CD4-positive, alpha-beta T cell treated with Interleukin-17A for 1 hour (primary cell): Measurements from ENCODE around the gene STK40.

Experiments
- DNase-seq: peaks from one replicate; pipeline ENCODE4 v3.0.0-alpha.2; 2020

Gene STK40

GRCh38 chr1:36306210-36306901 lies 79.4 kb downstream of the STK40 start, which contains the start of gene SH3D21:
Gene SH3D21, plus strand, starts transcription at chr1:36306368. Its CDS starts 53 bp downstream, at chr1:36306421.
- peak; percentile 63 for DNase-seq

- no peak for DNase-seq
Observed at GRCh38 chr1:36305915-36306209, 79.9 kb downstream of the STK40 start.

DNA sequence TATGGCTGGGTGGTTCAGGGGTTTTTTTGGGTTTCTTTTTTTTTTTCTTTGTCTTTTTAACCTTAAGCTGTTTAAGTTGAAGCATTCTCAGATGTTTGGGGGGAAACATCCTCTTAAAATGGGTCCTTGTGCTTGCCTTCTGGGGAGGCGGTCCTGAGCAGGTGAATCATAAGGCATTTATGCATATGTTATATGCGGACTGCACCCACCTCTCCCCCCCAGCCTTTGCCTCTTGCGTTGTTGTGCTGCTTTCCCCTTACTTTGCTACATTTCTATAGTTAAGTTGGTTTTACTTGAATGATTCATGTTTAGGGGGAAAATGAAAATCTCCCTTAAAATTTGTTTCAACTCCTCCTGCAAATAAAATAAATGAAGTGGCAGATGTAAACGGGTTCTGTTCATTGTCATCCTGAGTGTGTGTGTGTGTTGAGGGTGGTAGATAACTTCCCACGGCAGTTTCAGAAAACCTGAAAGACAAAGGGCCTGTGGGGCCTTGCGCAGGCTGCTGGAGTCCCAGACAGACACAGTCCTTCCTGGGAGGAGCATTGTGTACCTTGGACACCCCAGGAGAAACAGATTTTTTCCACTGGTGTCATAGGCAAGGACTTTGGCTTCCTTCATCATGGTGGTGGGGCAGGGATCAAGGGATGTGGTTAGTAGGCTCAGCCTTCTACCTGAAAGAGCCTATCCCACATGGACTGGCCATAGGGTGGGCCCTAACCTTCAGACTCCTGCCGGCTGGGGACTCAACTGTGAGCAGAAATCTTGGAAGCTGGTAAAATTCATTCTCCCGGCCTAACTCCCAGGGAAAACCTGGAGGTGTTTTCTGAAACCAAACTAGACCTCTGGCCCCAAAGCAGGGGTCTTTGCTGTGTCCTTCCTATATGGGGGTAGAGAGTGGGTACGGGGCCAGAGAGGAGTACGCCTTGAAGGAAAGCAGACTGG lies 80.5 kb downstream of the STK40 start:
- no peak for DNase-seq

- DNase-seq: no peak
Observed at GRCh38 chr1:36304521-36304920, 81.2 kb downstream of the STK40 start.

DNA sequence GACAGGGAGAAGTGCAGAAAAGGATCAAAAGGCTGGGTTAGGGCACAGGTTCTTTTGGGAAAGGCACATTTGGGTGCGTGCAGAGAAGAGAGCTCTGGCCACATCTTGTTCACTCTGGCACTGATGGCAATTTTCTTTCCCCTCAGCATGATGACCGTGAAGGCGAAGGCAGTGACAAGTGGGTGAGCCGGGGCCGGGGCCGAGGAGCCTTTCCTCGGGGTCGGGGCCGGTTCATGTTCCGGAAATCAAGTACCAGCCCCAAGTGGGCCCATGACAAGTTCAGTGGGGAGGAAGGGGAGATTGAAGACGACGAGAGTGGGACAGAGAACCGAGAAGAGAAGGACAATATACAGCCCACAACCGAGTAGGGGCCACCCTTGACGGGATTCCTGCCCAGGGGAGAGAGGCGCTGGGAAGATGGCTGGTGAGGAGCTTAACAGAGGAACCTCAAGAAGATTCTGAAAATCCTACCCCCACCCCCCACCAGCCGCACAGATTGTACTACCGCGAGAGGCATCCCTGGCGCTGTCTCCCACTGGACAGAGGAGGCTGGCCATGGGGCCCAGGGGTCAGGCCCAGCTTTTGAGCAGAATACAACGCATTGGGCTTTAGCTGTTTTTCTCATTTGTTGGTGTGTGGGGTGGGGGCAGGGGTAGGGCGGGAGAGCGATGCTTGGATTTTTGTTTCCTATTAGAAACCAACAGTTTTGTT lies 81.9 kb downstream of the STK40 start:
- DNase-seq: no peak

DNA sequence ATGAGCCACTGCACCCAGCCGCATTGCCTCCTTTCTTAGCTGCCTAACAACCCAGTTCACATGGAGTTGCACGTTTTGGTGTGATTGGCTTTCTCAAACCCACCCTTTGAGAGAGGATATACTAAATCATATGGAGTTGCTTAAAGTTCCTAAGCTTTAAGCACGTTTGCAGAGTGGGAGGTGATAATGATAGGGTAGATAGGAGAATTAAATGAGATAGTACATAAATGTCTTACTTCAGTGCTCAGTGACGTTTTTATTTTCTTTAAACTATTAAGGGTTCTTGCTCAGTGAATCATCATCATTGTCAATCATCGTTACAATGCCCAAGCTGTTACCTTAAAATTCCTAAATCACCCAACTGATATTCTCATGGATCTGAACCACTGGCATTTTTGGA lies 82.5 kb downstream of the STK40 start:
- no peak for DNase-seq

- no peak for DNase-seq
Observed at GRCh38 chr1:36301220-36301619, 84.5 kb downstream of the STK40 start.

DNA sequence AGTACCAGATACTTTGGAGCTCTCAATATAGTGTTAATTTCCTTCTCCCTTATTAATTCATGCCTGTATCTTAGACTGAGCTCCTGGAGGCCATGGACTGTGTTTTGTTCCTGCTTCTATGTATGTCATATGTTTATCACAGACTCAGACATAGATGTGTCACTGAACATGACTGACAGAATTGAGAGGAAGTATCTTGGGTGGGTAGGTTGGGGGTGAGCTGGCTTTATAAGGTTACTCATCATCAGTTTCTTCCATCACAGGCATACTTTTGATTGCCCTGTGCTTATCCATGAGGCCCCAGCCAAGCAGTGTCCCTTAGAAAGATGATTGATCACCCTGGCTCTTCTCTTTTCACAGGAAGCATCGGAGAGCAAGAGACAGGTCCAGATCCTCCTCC lies 85.2 kb downstream of the STK40 start:
- DNase-seq: no peak

- DNase-seq: no peak
Observed at GRCh38 chr1:36298640-36299039, 87.1 kb downstream of the STK40 start.

DNA sequence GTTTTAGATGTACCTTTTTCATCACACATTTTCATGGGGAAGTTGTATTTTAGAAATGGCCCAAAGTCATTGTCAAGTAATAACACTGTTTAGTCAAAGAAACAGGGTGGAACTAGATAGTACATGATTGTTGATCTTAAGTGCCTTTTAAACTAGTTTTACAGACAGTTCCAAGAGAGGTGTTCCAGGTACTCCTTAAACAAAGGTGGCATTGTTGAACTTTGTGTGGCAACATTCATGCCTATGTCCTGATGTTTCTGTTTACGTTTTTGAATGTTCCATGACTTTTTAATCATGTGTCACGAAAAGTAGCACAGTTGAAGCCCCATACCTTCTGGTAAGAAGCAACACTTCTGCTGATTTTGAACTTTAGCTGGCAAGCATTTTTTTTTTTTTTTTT lies 88.7 kb downstream of the STK40 start:
- no peak for DNase-seq

- no peak for DNase-seq
Observed at GRCh38 chr1:36295390-36295789, 90.3 kb downstream of the STK40 start.
